Measurements from ENCODE around the gene IL1RAPL2.

The IL1RAPL2 gene

DNA sequence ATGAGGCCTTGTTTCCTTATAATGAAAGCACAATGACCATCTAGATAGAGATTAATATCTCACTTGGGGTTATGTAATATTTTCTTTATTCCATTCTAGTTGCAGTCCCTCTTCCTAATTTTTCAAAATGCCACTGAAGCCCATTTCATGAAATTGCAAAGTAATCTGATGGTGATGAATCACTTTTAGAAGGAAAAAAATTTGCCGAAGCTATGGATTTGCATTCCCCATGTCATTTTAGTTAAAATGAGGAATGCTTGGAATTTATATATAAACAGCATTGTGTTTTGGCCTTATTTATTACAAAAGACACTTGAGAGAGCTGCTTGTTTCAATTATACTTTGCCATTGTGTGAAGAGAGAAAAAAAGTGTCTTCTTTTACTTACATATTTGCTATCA, 896.2 kb downstream of the IL1RAPL2 start:
- no peak for DNase-seq (ENCODE audit: low spot score)

DNA sequence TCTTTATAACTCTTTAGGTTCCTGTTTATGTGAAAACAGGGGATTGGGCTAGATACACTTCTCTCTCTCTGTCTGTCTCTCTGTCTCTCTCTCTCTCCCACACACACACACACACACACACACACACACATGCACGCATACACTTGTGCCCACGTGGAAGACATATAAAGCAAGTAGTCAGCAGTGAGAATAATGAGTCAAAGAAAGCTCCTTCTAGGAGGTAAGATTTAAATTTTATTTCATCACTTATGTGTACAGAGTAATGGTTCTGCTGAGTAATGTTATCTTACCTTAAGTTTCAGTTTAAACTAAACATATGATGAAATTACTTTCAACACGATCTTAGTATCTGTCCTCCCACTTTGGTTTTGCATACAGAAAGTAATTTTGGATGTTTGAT, 897.5 kb downstream of the IL1RAPL2 start:
- DNase-seq (ENCODE audit: low spot score) = no peak

DNA sequence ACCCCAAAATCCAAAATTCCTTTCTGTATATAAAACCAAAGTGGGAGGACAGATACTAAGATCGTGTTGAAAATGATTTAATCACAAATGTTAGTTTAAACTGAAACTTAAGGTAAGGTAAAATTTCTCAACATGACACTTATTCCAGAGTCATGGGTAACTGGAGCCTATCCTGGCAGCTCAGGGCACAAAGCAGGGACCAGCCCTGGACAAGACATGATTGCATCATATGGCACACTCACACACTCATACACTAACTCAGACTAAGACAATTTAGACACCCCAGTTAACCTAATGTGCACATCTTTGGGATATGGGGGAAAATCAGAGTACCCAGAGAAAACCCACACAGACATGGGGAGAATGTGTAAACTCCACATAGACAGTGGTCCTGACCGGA, 898.6 kb downstream of the IL1RAPL2 start:
- no peak for DNase-seq (ENCODE audit: low spot score)

DNA sequence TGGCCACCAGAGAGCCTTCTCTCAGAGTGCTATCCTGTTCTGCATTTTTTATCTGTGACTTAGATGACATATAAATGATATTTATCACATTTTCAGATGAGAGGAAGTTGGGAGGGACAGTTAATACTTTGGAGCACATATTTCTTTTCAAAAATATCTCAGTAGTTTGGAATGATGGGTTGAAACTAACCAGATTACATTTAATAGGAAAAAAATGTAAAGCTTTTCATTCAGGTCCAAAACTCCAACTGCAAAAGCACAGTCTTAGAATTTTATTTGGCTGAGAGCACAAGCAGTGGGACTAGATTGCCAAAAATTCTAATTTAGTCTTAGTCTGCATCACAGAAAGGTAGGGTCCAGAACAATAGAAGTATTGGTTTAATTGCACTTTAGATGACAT, 902.7 kb downstream of the IL1RAPL2 start:
- no peak for DNase-seq (ENCODE audit: low spot score)

DNA sequence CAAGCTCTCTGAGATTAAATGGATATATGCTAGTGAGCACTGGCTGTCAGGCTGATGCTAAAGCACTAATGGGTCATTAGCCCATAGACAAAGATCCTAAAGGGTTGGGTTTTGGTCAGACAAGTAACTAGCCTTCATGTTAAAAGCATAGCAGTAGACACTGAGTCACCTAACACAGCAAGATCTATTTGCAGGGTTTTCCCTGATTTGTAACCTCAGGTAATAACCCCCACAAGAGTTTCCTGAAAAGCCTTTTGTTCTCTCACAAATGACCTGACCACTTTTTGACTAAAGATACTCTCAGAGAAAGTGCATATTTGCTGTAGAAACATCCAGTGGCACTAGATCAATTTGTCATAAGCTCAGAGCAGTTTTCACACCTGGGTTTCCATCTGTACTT, 905.6 kb downstream of the IL1RAPL2 start:
- DNase-seq (ENCODE audit: low spot score) = no peak

DNA sequence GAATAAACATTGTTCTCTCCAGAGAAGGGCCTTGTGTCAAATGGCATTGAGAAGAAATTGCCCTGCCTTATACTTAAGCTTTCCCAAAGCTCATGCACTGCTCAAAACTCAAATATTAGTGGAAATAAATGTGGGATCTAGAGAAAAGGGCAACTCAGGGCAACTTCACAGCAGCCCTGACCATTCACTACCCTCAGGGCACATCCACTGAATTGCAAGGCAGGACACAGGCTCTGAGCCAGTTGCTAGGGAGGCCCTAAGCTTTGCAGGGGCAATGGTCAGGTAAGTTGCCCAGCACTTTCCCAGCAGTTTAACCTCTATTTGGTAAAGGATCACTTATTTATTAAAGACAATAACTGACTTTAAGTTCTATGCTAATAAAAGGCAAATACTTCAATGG, 909.8 kb downstream of the IL1RAPL2 start:
- DNase-seq (ENCODE audit: low spot score) = no peak

DNA sequence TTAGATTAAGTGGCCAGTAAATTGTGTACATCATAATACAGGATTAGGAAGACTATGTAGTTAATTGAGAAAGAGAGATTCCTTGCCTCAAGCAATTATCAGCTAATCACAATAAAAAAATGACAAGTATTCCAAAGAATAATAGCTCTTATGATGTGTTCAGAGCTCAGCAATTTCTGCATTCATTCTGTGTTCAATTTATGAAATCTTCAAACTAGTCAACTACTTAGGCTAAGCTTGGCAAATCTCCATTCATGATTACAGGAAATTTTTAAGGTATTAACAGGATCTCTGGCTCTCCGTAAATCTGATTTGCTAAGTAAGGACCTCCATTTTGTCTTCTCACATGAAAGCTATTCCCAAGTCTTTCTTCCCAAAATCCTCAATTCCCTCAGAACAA, 911.4 kb downstream of the IL1RAPL2 start:
- no peak for DNase-seq (ENCODE audit: low spot score)

DNA sequence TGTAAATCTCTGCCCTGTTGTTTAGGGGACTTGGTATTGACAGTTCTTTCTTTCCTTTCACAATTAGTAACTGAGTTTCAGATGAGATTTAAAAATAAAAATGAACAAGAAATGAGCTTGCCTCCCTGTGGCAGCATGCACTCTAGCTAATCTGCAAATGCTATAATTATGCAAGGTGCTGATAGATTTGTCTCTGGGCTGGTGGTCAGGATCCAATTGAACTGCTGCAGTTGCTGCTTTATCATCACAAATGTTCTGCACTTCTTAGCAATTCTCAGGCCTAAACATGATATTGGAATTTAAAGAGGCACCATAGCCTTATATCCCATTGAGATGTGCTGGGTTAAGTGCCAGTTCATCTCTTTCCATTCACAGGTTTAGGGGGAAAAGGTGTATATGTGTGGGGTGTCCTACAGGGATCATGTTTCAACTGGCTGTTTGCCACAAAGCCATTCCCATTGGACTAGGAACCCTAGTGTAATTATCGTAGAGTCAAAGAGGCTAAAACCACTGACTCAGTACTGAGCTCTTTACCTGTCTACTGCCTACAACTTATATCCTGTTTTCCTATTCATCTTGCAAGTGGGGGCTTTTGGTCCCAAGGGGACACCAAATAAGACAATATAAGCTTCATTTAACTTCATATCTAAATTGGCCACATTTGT, 914.8 kb downstream of the IL1RAPL2 start:
- no peak for DNase-seq (ENCODE audit: low spot score)

DNA sequence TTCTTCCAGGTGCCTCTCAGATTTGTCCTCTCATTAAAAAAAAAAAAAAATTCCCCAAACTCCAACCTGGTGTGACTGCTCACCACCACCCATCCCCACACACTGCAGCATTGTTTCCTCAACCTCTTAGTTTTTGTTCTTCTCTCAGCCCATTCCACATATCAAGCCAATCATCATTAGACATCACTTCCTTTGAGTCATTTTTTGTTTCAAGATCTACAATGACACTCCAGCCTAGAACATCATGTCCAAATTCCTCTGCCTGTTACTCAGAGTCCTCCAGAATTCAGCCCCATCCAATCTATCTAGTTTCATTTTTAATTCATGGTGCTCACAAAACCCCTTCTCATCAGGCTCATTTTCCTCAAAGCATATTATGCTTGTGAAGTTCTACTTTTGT, 917.0 kb downstream of the IL1RAPL2 start:
- no peak for DNase-seq (ENCODE audit: low spot score)

DNA sequence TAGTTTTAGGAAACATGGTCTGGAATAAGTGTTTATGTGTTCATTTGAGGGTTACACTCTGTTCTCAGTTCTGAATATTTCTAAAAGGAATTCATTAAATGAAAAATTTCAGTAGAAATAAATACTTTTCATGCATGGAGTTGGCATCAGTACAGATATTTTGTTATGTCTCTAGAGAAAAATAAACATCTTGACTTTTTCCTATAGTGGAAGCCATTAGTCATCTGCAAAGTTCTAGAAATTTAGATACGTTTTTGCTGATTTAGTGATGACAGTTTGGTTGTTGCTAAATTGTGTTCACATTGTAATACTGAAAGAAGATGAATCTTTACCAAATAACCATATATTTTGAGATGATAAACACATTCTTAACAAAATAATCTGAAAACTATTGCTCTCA, 922.7 kb downstream of the IL1RAPL2 start:
- DNase-seq (ENCODE audit: low spot score) = no peak

DNA sequence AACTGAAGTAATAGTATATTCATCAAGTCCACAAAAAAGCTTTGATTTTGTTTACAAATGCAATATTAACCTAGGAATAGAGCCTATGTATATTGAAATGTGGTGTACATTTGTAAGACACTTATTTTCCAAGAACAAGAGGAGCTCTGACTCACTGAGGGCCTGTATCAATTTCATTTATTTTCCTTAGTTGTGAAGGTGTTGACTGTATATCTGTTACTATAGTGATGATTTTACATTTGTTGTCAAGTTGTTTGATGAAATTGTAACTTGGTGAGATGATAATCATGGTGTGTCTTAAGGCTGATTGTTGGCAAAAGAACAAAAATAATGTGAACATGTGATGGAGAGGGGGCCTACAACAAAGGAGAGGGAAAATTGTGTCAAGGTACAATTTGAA, 929.4 kb downstream of the IL1RAPL2 start:
- no peak for DNase-seq (ENCODE audit: low spot score)

DNA sequence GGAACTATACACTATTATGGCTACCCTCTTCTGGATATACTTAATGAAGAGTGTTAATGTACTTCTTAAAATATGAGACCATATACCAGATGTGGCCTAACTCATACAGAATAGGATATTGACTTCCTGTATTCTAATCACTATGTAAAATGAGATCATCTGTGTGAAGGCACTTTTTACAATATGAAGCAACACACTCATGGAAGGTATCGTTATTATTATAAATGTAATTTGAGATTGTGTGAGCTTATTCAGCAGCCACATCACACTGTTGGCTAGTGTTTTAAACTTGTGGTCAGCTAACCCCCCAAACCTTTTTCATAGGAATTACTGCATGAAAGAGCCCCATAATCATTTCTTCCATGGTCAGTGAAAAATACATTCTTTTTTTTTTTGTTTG, 936.3 kb downstream of the IL1RAPL2 start:
- no peak for DNase-seq (ENCODE audit: low spot score)

DNA sequence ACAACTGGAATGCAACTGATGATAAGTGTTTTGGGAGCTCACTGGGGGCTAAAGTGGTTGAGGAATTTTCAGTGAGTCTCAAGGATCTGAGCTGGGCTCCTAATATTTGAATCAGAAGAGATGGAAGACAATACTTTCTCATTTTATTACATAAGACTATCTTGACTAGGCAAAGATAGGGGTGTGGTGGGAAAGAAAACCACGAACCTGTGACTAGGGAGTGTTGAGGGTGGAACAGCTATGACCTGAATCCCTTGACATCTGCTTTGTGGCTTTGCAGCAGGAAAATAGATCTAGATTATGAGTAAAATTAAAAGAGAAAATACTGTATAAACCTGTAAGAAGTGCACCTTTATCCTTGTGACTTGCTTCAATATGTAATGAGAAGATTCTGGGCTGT, 949.6 kb downstream of the IL1RAPL2 start:
- no peak for DNase-seq (ENCODE audit: low spot score)

DNA sequence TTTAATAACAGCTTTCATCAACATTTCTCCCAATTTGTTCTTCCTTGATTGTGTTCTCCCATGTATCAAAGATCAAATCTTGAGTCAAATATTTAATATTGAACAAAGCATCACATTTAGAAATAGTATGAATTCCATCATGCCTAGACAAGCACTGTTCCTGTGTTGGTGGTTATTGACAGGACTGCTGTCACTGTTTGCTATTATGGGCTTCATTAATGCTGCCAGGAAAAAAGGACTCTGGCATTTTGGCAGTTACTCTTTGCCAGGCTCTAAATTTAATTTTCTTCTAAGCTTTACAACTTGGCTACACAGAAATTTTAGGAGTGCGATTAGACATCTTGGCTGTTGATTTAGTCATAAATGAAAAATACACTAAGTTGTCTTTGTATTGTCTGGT, 960.4 kb downstream of the IL1RAPL2 start:
- no peak for DNase-seq (ENCODE audit: low spot score)

DNA sequence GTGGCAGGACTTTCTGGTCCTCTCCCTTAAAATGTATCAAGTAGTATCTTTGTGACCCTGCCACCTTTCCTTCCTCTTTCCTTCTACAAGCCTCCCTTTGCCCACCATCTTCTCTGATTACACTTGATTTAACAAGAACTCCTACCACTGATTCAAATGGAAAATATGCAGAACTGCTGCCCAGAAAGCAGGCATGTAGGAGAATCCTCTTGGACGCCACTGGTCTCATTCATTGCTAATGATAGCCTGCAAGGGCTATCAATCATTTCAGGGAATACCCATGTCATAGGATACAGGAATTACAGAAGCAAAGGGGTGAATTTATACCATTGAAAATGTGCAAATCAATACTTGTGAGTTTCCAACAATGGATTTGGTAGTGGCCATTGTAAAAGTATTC, 961.8 kb downstream of the IL1RAPL2 start:
- no peak for DNase-seq (ENCODE audit: low spot score)

DNA sequence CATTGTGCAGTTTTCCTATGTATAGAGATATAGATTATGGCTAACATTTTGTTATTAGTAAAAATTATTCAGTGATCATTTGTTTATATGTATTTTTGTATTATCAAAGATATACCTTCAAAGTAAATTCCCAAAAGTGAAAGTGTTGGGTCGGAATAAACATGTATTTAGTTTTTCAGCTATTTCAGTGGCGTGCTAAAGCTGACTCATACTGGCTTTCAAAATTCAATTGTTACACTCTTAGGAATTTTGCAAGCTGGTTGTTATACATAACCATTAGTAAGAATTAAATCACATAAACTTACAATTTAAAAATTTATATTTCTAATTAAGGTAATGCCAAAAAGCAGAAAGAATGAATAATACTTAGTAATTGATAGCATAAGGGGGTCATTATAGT, 968.0 kb downstream of the IL1RAPL2 start:
- no peak for DNase-seq (ENCODE audit: low spot score)

DNA sequence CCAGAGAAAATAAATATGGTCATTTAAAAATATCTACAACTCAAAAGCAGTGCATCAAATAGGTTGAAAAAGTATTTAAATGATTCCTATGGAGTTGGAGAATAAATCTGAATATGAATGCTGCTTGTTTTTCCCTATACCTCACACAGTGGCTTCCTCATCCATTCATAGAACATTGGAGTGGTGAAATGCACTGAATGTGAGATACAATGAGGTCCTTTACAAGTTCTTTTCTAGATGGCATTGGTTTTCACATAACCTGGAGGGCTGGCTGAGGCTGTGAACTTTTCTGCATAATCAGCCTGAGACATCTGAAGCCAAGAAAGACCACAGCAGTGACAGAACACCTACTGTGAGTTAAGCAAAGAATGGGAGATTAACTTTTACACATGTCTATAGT, 977.3 kb downstream of the IL1RAPL2 start:
- DNase-seq (ENCODE audit: low spot score) = no peak

DNA sequence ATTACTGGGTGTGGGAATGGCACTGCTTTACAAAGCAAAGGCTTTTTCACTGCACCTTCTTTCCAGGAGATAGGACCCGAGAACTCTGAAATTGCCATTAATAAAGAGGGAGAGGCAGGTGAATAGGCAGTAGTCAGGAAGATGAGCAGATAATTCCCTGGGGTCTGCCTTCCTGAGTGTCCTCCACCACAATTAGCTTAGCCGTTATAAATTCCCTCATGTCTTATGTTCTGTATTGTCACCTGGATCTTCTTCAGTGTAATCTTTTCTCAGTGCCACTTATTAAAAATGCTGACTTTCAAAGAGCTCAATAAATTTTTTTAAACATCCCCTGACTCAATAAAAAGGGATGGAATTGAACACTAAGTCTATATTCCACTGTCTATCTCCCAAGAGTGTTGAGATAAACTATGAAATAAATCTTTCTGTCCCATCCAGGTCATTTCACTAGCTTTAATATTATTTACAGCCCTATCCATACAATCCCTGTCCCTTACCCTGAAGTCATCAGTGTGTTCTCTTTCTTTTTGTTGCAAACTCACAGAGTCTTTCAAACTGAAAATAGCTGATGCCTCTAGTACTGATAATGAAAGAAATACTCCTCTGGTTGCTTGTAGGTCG, 984.2 kb downstream of the IL1RAPL2 start:
- no peak for DNase-seq (ENCODE audit: low spot score)

DNA sequence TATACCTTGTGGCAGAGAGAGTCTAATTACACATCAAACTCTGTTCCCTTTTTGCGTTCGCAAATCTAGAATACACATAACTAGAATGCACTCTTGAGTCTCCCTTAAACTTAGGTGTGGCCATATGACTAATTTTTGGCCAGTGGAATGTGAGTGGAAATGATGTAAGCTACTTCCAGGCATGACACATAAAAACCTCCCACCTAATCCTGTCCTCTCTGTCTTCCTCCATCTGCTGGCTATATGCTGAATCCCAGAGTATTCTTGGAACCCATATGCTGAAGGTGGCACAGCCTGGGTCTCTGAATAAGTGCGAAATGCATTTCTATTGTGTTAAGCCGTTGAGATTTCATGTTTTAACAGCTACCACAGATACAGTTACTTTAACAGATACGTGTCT, 986.4 kb downstream of the IL1RAPL2 start:
- no peak for DNase-seq (ENCODE audit: low spot score)

DNA sequence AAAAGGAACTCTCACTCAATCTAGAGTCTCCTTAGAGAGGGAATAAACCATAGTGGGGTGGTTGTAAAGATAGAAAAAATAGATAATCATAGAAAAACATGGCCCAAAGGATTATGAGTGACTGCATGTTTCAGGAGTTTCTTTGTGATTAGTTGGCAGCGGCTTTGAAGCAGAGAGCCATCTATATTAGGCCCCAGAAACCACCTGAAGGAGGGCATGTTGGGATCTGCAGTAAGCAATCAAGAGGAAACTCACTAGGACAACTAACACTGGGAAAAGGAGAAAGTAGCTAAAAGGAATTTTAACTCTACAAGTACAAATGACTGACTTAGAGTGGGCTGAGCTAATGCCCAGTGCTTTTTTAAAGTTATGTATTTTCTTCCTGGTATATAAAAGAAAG, 987.1 kb downstream of the IL1RAPL2 start:
- no peak for DNase-seq (ENCODE audit: low spot score)

DNA sequence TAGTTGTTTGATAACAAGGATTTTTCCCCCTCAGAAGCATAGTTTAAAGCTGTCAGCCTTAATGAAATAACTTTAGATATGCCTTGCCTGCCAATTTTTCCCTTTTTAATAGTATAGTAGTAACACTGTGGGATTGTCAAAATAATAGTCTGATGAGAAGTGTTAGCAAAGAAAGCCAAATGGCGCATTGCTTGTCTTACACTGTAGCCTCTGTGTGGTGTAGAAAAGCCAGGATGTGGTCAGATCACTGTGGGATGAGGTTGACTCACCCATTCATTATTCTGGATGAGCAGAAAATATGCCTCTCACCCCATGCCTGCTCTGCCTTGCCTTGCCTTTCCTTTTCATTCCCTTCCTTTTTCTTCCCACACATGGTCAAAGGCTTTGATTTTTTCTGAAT, 998.5 kb downstream of the IL1RAPL2 start:
- DNase-seq (ENCODE audit: low spot score) = no peak

DNA sequence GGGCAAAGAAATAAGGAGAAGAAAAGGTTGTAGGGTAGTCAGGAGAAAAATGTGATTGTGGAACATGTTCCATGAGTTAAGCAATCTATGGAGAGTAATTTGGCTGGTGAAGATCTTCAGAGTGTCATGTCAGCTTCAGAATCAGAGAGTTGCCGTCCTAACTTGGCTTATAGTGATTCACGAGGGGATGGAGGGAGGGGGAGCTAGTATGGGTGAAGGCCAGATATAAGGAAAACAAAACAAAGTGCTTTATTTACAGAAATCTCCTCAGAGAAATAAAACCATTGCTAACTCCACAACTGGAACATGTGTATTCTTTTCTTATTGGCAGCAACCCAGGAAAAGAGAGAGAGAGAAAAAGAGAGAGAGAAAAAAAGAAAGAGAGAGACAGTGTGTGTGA, 999.9 kb downstream of the IL1RAPL2 start:
- no peak for DNase-seq (ENCODE audit: low spot score)

DNA sequence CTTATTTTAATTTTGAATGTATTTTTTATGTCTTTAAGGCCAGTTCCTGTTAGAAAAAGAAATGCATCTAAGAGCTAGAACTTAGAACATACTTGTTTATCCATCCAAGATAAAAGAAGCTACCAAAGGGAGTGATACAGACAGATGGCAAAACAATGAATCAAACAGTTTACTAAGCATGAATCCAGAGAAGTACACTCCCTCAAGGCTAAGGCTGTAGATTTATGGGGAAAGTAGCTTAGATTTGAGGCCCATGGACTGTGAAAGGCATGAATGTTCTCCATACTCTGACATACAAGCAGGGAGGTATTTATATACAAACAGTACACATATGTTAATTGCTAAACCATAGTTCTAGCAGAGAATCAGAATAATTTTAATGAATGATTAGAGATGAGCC, 1001.1 kb downstream of the IL1RAPL2 start:
- DNase-seq (ENCODE audit: low spot score) = no peak

DNA sequence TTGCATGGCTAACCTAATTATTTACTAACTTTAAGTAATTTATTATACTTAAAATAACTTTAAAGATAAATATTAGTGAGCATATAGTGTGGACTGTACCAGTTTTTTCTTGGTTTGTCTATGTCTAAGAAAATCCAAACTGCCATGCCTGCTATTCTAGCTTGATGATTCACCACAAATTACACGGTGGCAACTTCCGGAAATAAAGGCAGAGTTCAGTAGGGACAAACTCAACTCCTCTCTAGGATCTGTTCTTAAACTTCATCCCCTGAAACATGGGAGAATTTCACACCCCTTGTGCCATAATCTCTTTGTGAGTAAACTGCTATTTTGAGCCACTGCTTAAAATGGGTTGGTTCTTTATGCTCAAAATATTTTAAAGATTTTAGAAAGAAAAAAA, 1042.7 kb downstream of the IL1RAPL2 start:
- no peak for DNase-seq (ENCODE audit: low spot score)

Data from HuH-7.5 (cell line).